CD14-positive monocyte (primary cell): Measurements from ENCODE around the gene RFTN2. TPM values are rescaled to one million over a fixed set of nuclear protein-coding genes. Genes with fewer than 3 reads are reported as not detected.

Experiments used
- DNase-seq, 3 donors: peaks; one replicate each; pipeline ENCODE4 v3.0.0-alpha.2; 2011 to 2022
- H2AFZ ChIP-seq: 2 replicates; pipeline ENCODE4 v1.6.0; 2012; ENCODE audit warnings: mild to moderate bottlenecking, low read depth, low read length, inconsistent platforms; ENCODE audit not compliant: insufficient read depth, poor library complexity, severe bottlenecking
- H3K27ac ChIP-seq, 2 donors: 1 replicate in 1 of 2; 2 replicates in 1 of 2; pipeline ENCODE4 v1.5.1; 2012 to 2013; ENCODE audit warnings: low read length in 2 of 2, control low read depth in 1 of 2, inconsistent platforms in 1 of 2, low read depth in 1 of 2, mild to moderate bottlenecking in 1 of 2
- H3K27me3 ChIP-seq, 2 donors: one replicate each; pipeline versions ENCODE4 v1.6.0 to v1.6.1; 2011 to 2013; ENCODE audit warnings: low read length in 2 of 2; ENCODE audit not compliant: control insufficient read depth in 2 of 2, insufficient read depth in 2 of 2
- H3K36me3 ChIP-seq, 2 donors: replicated peaks in 1 of 2; 1 replicate in 1 of 2; 2 replicates in 1 of 2; pipeline versions ENCODE4 v1.5.1 to v1.6.1; 2012 to 2013; ENCODE audit warnings: low read length in 2 of 2, control low read depth in 1 of 2, inconsistent platforms in 1 of 2, mild to moderate bottlenecking in 1 of 2; ENCODE audit not compliant: insufficient read depth in 2 of 2, control insufficient read depth in 1 of 2
- H3K4me1 ChIP-seq, 2 donors: 1 replicate in 1 of 2; 2 replicates in 1 of 2; pipeline versions ENCODE4 v1.5.1 to v1.6.1; 2012 to 2013; ENCODE audit warnings: low read length in 2 of 2, control low read depth in 1 of 2, inconsistent platforms in 1 of 2, mild to moderate bottlenecking in 1 of 2, moderate library complexity in 1 of 2; ENCODE audit not compliant: insufficient read depth in 2 of 2, control insufficient read depth in 1 of 2
- H3K4me2 ChIP-seq: replicated peaks from 2 replicates; pipeline ENCODE3; 2012; ENCODE audit warnings: low read length, moderate library complexity, mild to moderate bottlenecking; ENCODE audit not compliant: poor library complexity, severe bottlenecking; ENCODE audit errors: extremely low read depth
- H3K4me3 ChIP-seq, 3 experiments: fragments of 200-600 bp in 1 of 3; sonication (generic) in 1 of 3; replicated peaks in 1 of 3; 1 replicate in 2 of 3; 2 replicates in 1 of 3; pipeline ENCODE4 v1.5.1; 2011 to 2013; ENCODE audit warnings: low read length in 3 of 3, mild to moderate bottlenecking in 3 of 3, control low read depth in 2 of 3, low read depth in 2 of 3, inconsistent platforms in 1 of 3, moderate library complexity in 1 of 3
- H3K79me2 ChIP-seq: 2 replicates; pipeline ENCODE4 v1.6.0; 2012; ENCODE audit warnings: mild to moderate bottlenecking, control low read depth, inconsistent platforms, low read length, moderate library complexity; ENCODE audit not compliant: insufficient read depth
- H3K9ac ChIP-seq: 2 replicates; pipeline ENCODE4 v1.6.0; 2017; ENCODE audit warnings: low read length, mild to moderate bottlenecking; ENCODE audit not compliant: insufficient read depth, poor library complexity, severe bottlenecking
- H3K9me3 ChIP-seq, 2 donors: replicated peaks in 1 of 2; 1 replicate in 1 of 2; 2 replicates in 1 of 2; pipeline versions ENCODE4 v1.5.1 to v1.6.1; 2012 to 2013; ENCODE audit warnings: low read length in 2 of 2, control low read depth in 1 of 2; ENCODE audit not compliant: control insufficient read depth in 1 of 2, insufficient read depth in 1 of 2
- H4K20me1 ChIP-seq: 2 replicates; pipeline ENCODE4 v1.6.0; 2012; ENCODE audit warnings: mild to moderate bottlenecking, low read length, control low read depth, moderate library complexity; ENCODE audit not compliant: insufficient read depth
- H3K27ac Mint-ChIP-seq, 7 donors: one replicate each; pipeline ENCODE4 v1.8.0; 2020; ENCODE audit warnings: mild to moderate bottlenecking in 7 of 7, mixed read lengths in 7 of 7, moderate library complexity in 6 of 7, inconsistent platforms in 2 of 7
- H3K27me3 Mint-ChIP-seq, 3 donors: one replicate each; pipeline ENCODE4 v1.8.0; 2021 to 2022; ENCODE audit warnings: low read depth in 3 of 3, mild to moderate bottlenecking in 3 of 3, mixed read lengths in 3 of 3, moderate library complexity in 3 of 3, inconsistent platforms in 1 of 3
- H3K36me3 Mint-ChIP-seq, 2 donors: one replicate each; pipeline ENCODE4 v1.8.0; 2020; ENCODE audit warnings: mixed read lengths in 2 of 2, inconsistent platforms in 1 of 2, mild to moderate bottlenecking in 1 of 2
- H3K4me1 Mint-ChIP-seq: one replicate; pipeline ENCODE4 v1.8.0; 2020; ENCODE audit warnings: mild to moderate bottlenecking, mixed read lengths
- H3K4me3 Mint-ChIP-seq, 2 donors: one replicate each; pipeline ENCODE4 v1.8.0; 2020; ENCODE audit warnings: mild to moderate bottlenecking in 2 of 2, mixed read lengths in 2 of 2, moderate library complexity in 1 of 2
- H3K9me3 Mint-ChIP-seq, 7 donors: one replicate each; pipeline ENCODE4 v1.8.0; 2020 to 2022; ENCODE audit warnings: mixed read lengths in 7 of 7, mild to moderate bottlenecking in 6 of 7, moderate library complexity in 6 of 7, inconsistent platforms in 2 of 7
- WGBS: methylation state at CpG from one replicate; pipeline ENCODE4 v1.1.5; 2013; ENCODE audit warnings: missing lambda C conversion rate; ENCODE audit not compliant: insufficient coverage; 5-methylcytosine and 5-hydroxymethylcytosine counted together
- intact Hi-C, 2 donors: fragments of 100-400 bp; cut with micrococcal nuclease; formaldehyde crosslinking; loops; one replicate each; pipeline versions ENCODE4 v1.15.0 to v1.15.1; 2023
- polyA plus RNA-seq, 3 donors: library from polyadenylated mRNA; depleted of rRNA in 1 of 3; unstranded in 2 of 3; stranded (reverse) in 1 of 3; fragments of 300-500 nt in 2 of 3; fragments of >200 nt in 1 of 3; fragmentation: Illumina TruSeq in 2 of 3; gene quantifications; 1 replicate in 2 of 3; 2 replicates in 1 of 3; pipeline ENCODE4 v1.2.3, GENCODE V29; 2012 to 2021
- TF ChIP-seq, protein P1 (sequence below): fragments of 200-600 bp; IDR thresholded peaks from one replicate; pipeline ENCODE4 v1.8.0; 2022; ENCODE audit warnings: antibody characterized with exemption, mild to moderate bottlenecking

Gene RFTN2
- polyA plus RNA-seq, 3 donors, result 0.02 TPM; not detected in 2

DNA sequence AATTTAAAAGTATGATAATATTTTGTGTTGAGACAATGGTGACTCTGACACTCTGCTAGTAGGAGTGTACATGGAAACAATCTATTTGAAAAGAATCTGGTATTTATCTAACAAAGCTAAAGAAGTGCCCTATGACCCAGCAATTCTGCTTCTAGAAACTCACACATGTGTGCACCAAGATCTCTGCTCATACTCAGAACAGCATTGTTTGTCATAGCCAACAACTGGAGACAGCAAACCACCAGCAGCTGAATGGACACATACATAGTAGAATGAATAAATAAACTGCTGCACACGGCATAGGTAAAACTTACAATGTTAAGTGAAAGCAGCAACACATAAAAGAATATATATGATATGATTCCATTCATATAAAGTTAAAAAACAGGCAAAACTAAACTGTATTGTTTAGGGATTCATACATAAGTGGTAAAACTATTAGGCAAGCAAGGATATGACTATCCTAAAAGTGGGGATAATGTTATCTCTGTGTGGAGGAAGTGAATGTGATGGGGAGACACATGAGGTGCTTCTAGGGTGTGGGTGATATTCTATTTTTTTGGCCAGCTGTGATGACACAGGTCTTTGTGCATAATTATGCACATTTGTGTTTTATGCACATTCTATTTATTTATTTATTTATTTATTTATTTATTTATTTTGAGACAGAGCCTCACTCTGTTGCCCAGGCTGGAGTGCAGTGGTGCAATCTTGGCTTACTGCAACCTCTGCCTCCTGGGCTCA lies 71.1 kb downstream of the RFTN2 start:
- WGBS, result no CpG with 5 or more reads among the region's 1 CpG
- Mint-ChIP-seq H3K27ac (no peak overlapping the region), H3K4me3 (no peak overlapping the region), H3K36me3 (no peaks in the 10 kb centered on the region), H3K27me3 (peaks cover 0 to 5% (median 2%) of the 10 kb centered on the region in 3 donors), H3K9me3 (peaks cover 0 to 3% (median 1%) of the 10 kb centered on the region in 7 donors), H3K4me1 (peaks cover 3% of the 10 kb centered on the region)
- Histone ChIP-seq H3K27me3 (no peaks in the 10 kb centered on the region), H3K4me2 (no peak overlapping the region), H2AFZ (no peak overlapping the region), H3K4me1 (peaks cover 0 to 2% of the 10 kb centered on the region in 2 donors), H3K9me3 (no peaks in the 10 kb centered on the region), H3K36me3 (no peaks in the 10 kb centered on the region), H4K20me1 (no peaks in the 10 kb centered on the region), H3K79me2 (no peaks in the 10 kb centered on the region), H3K9ac (no peak overlapping the region), H3K27ac (no peak overlapping the region), H3K4me3 (no peak overlapping the region)
- TF ChIP-seq, protein P1, sequence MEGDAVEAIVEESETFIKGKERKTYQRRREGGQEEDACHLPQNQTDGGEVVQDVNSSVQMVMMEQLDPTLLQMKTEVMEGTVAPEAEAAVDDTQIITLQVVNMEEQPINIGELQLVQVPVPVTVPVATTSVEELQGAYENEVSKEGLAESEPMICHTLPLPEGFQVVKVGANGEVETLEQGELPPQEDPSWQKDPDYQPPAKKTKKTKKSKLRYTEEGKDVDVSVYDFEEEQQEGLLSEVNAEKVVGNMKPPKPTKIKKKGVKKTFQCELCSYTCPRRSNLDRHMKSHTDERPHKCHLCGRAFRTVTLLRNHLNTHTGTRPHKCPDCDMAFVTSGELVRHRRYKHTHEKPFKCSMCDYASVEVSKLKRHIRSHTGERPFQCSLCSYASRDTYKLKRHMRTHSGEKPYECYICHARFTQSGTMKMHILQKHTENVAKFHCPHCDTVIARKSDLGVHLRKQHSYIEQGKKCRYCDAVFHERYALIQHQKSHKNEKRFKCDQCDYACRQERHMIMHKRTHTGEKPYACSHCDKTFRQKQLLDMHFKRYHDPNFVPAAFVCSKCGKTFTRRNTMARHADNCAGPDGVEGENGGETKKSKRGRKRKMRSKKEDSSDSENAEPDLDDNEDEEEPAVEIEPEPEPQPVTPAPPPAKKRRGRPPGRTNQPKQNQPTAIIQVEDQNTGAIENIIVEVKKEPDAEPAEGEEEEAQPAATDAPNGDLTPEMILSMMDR, result no peak
- no peak for DNase-seq
- intact Hi-C loops, result no loop called here

DNA sequence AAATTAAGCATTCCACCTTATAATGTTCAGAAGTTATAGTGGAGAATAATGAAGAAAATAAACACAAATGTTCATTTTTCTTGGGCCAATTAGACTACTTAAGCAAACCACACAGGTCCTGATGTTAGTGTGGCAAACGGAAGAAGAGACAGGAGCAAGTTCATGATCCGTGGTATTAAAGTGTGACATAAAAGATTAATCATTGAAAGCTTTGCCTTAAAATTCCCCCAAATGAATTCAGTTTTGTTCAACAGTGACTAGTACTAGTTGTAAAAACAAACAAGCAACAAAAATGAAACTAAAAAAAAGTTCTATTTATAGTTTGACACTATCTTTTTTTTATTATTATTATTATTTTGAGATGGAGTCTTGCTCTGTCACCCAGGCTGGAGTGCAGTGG lies 73.7 kb downstream of the RFTN2 start:
- Mint-ChIP-seq H3K4me3 (no peak overlapping the region), H3K27ac (no peak overlapping the region), H3K4me1 (peaks cover 6% of the 10 kb centered on the region), H3K36me3 (no peaks in the 10 kb centered on the region), H3K27me3 (peaks cover 0 to 10% (median 2%) of the 10 kb centered on the region in 3 donors), H3K9me3 (peaks cover 0 to 2% (median 0%) of the 10 kb centered on the region in 7 donors)
- no peaks in the 10 kb centered on the region for H3K79me2 ChIP-seq
- intact Hi-C loops, result no loop called here
- no peak overlapping the region for H3K27ac ChIP-seq
- H3K4me1 ChIP-seq, result peaks cover 0 to 5% of the 10 kb centered on the region in 2 donors
- H3K36me3 ChIP-seq, result no peaks in the 10 kb centered on the region
- H3K4me2 ChIP-seq, result no peak overlapping the region
- DNase-seq, result no peak
- H3K9me3 ChIP-seq, result no peaks in the 10 kb centered on the region
- no CpG with 5 or more reads among the region's 2 CpGs for WGBS
- TF ChIP-seq, protein P1, result no peak
- H4K20me1 ChIP-seq, result no peaks in the 10 kb centered on the region
- no peak overlapping the region for H3K9ac ChIP-seq
- H2AFZ ChIP-seq, result no peak overlapping the region
- no peaks in the 10 kb centered on the region for H3K27me3 ChIP-seq
- H3K4me3 ChIP-seq, result no peak overlapping the region
